GM06990 (cell line): ENCODE results near the gene ATG9B.

Source experiments
- DNase-seq: peaks from one replicate; pipeline ENCODE4 v3.0.0-alpha.2; 2011; ENCODE audit not compliant: insufficient read length; ENCODE audit errors: extremely low read depth
- H3K27me3 ChIP-seq: replicated peaks from 2 replicates; pipeline ENCODE4 v1.6.0; 2011; ENCODE audit warnings: low read length; ENCODE audit not compliant: control insufficient read depth, insufficient read depth
- H3K36me3 ChIP-seq: 2 replicates; pipeline ENCODE4 v1.5.1; 2011; ENCODE audit warnings: low read length; ENCODE audit not compliant: control insufficient read depth, insufficient read depth
- H3K4me3 ChIP-seq: replicated peaks from 2 replicates; pipeline ENCODE4 v1.5.1; 2011; ENCODE audit warnings: low read depth, mild to moderate bottlenecking, control low read depth, low read length
- TF ChIP-seq, protein P1 (sequence below): IDR thresholded peaks from 2 replicates; pipeline ENCODE4 v1.5.1; 2011; ENCODE audit warnings: low read length, control low read depth, mild to moderate bottlenecking, inconsistent platforms; ENCODE audit not compliant: insufficient read depth, poor library complexity, severe bottlenecking

The ATG9B gene

DNA sequence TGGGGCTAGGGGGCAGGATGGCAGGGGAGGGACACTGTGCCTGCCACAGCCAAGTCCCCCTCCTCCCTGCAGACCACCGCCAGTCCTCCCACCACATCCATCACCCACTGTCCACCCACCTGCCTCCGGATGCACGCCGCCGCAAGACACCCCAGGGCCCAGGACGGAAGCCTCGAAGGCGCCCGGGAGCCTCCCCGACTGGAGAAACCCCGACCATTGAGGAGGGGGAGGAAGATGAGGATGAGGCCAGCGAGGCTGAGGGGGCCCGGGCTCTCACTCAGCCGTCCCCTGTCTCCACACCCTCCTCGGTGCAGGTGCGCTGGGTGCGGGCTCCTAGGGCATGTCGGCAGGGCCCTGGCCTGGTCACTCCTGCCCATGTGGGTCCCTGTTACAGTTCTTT, 40.2 kb upstream of the ATG9B start:
- Histone ChIP-seq H3K27me3 (no peaks in the 10 kb centered on the region), H3K36me3 (peaks cover 18% of the 10 kb centered on the region), H3K4me3 (no peak overlapping the region)
- TF ChIP-seq, protein P1, sequence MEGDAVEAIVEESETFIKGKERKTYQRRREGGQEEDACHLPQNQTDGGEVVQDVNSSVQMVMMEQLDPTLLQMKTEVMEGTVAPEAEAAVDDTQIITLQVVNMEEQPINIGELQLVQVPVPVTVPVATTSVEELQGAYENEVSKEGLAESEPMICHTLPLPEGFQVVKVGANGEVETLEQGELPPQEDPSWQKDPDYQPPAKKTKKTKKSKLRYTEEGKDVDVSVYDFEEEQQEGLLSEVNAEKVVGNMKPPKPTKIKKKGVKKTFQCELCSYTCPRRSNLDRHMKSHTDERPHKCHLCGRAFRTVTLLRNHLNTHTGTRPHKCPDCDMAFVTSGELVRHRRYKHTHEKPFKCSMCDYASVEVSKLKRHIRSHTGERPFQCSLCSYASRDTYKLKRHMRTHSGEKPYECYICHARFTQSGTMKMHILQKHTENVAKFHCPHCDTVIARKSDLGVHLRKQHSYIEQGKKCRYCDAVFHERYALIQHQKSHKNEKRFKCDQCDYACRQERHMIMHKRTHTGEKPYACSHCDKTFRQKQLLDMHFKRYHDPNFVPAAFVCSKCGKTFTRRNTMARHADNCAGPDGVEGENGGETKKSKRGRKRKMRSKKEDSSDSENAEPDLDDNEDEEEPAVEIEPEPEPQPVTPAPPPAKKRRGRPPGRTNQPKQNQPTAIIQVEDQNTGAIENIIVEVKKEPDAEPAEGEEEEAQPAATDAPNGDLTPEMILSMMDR = no peak
- DNase-seq = no peak

DNA sequence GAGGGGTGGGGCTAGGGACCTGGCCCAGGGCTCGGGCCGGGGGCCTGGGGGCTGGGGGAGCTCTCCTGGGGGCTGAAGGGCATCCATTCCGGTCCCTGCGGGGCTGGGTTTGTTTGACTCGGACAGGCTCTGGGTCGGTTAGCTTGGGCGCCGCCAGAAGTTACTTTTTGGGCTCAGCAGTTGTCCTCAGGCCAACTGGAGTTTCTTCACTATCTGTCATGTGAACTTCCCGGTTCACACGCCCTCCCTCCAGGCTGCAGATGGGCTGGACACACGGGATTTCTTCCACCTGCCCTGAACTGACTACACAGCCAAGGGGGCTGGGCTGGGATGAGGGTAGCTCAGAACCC, 38.9 kb upstream of the ATG9B start:
- peaks cover 17% of the 10 kb centered on the region for H3K36me3 ChIP-seq
- DNase-seq = no peak
- H3K4me3 ChIP-seq = no peak overlapping the region
- no peaks in the 10 kb centered on the region for H3K27me3 ChIP-seq
- TF ChIP-seq, protein P1 = no peak

DNA sequence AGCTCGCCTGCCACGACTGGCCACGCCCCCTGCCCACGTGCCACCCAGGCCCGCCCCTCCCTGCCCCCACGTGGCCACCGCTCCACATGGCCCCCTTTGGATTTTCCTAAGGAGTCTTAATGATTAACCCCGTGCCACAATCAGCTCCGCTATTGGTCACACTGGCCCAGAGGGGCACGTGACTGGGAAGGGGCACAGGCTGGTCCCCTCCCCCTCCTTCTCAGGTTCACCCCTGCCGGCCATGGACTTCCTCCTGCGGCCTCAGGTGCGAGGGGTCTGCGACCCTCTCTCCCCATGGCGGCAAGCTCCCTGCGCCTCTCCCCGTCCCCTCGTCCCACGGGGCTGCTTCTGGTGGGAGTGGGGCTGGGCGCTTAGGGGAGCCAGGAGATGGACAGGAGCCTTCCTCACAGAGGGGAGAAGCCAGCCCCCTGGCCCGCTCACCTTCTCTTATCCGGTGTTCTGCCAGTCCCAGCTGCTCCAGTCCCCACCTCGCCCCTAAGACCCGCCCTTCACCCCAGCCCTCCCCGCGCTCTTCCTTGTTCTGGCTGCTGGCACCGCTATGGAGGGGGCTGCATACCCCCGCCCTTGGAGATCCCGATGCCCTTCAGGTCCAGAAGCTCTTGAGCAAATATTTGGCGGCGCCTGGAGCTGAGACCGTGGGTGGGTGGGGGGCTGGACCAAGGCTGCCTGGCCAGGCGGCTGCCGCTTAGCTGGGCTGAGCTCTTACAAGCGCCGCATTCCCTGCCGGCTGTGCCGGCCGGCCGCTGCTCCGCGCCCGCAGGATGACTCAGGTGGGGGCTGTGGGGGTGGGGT, 38.3 kb upstream of the ATG9B start:
- H3K36me3 ChIP-seq = peaks cover 14% of the 10 kb centered on the region
- H3K4me3 ChIP-seq = no peak overlapping the region
- TF ChIP-seq, protein P1 = no peak
- no peak for DNase-seq
- no peaks in the 10 kb centered on the region for H3K27me3 ChIP-seq

DNA sequence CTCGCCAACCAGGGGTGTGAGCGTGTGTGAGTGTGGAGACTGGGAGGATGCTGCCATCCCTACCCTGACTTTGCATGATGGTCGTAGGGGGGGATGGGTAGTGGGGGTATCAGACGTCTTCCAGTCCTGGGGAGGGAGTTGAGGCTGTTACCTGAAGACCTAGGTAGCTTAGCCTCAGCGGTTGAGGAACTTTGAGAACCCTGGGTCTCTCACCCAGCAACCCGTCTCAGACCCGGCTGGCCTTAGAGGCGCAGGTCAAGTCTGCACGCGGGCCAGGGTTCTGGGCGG, 37.8 kb upstream of the ATG9B start:
- no peak overlapping the region for H3K4me3 ChIP-seq
- no peaks in the 10 kb centered on the region for H3K27me3 ChIP-seq
- TF ChIP-seq, protein P1 = no peak
- peaks cover 10% of the 10 kb centered on the region for H3K36me3 ChIP-seq
- DNase-seq = no peak

DNA sequence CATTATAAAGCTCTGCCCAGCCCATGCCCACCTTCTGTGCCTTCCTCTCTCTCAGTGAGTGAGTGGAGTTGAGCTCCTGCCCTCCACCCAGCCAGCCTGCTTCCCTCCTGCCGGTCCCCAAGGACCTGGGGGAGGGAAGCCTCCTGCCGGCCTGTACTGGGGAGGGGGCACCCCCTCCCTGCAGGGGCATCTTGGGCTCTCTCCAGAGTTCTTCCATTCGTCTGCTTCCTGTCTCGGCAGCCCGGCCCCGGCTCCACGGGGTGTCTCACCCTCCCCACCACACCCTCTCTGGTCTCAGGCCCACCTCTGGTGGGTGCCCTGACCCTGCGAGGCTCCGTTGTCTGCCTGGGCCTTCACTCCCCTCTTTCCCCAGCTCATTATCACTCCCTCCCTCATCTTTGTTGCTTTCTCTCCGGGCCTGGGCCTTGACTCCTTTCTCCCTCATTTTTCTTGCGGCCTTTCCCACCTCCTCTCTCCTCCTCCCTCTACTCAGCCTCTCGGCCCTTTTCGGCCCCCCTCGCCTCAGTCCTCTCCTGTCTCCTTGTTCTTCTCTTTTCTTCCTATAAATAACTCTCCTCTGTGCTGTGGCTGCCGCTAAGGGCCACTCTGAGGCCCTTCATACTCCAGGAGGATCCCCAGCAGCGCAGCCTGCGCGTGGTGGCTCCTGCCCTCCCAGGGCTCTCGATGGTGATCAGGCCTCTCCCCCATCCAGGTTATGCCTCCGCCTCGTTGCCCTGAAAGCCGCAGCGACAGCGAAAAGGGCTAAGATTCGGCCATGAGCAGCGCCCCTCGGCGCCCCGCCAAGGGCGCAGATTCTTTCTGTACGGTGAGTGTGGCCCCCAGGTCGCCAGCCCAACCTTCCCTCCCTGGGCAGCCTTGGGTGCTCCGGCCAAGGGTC, 37.2 kb upstream of the ATG9B start:
- TF ChIP-seq, protein P1 = no peak
- Histone ChIP-seq H3K4me3 (peak overlapping the region; percentile 75), H3K27me3 (no peaks in the 10 kb centered on the region), H3K36me3 (peaks cover 8% of the 10 kb centered on the region)
- no peak for DNase-seq
